Dermis blood vessel endothelial cell (primary cell): ENCODE results near the gene PRR11. TPM values are rescaled to one million over a fixed set of nuclear protein-coding genes. Genes with fewer than 3 reads are reported as not detected.
"Not testable (repeated sequence)": the region's sequence is repeated elsewhere in the genome, so short reads cannot be mapped to it uniquely, and the experiment has no call there.

ENCODE experiments used
- DNase-seq: peaks from one replicate; pipeline ENCODE4 v3.0.0; 2010
- total RNA-seq: library from RNA; depleted of rRNA; stranded (reverse); fragments of >200 nt; gene quantifications from 2 replicates; pipeline ENCODE4 v1.2.3, GENCODE V29; 2014

PRR11 gene
- total RNA-seq, 1 donor from 2014 or later = 3.2 TPM

DNA sequence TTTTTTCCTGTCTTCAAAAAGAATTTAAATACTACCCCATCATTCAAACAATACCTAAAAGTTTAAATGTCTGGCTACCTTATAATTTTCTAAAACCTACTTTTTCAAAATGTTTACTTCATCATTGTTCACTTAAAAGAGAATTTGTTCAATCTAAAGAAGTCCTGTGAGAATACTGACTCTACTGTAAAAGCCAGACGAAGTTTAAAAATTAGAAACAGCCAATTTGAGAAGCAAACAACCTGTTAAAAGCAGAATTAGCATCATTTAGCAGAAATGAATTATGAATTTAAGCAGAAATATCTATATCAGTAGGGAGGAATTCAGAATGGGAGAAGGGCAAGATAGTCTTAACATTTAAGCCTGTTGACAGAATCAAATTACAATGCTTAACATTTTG lies 2.6 kb upstream of the PRR11 start:
- no peak for DNase-seq

GRCh38 chr17:59154292-59154720 lies 1.2 kb upstream of the PRR11 start:
- peak; percentile 66 for DNase-seq

GRCh38 chr17:59154721-59155438 lies 666 bp upstream of the PRR11 start, which contains the start of gene SKA2:
SKA2 (minus strand) TSS chr17:59155186; CDS start chr17:59155163, 23 bp downstream.
- no peak for DNase-seq

GRCh38 chr17:59160157-59161025 lies 4.8 kb downstream of the PRR11 start:
- peak; percentile 24 for DNase-seq

DNA sequence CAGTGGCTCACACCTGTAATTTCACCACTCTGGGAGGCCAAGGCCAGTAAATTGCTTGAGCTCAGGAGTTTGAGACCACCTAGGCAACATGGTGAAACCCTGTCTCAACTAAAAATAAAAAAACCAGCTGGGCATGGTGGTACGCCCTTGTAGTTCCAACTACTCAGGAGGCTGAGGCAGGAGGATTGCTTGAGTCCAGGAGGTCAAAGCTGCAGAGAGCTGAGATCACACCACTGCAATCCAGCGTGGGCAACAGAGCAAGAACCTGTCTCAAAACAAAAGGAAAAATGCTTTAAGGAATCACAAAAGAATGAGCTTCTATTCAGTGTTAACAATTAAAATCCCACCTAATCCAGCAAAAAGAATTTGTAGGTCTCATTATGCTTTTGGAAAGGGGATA lies 5.9 kb downstream of the PRR11 start:
- no peak for DNase-seq

GRCh38 chr17:59165933-59166342 lies 10.4 kb downstream of the PRR11 start:
- DNase-seq = peak; percentile 78

DNA sequence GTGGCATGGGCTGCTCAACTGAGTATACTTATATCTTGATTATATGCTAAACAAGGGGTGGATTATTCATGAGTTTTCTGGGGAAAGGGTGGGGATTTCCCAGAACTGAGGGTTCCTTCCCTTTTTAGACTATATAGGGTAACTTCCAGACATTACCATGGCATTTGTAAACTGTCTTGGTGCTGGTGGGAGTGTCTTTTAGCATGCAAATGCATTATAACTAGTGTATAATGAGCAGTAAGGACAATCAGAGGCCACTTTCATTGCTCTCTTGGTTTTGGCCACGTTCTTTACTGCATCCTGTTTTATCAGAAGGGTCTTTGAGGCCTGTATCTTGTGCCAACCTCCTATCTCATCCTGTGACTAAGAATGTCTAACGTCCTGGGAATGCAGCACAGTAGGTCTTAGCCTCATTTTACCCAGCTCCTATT lies 12.0 kb downstream of the PRR11 start:
- DNase-seq = peak; percentile 48

GRCh38 chr17:59172436-59173004 lies 17.0 kb downstream of the PRR11 start:
- no peak for DNase-seq

DNA sequence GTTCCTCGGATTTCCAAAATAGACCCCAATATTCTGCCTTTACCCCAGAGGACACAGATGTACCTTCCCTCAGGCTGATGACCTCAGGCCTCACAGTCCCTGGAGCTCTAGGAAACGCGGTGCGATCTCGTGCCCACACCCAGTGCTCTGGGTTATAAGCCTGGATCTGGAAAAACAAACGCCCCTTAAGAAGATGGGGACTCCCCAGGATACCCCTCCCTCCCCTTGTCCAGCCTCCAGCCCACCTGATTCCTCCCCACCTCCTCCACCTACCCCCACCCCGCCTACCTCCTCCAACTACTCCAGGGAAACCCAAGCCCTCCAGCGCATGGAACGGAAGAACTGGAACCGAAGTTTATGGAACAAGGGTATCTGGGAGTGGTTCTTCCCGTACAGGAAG lies 19.1 kb downstream of the PRR11 start:
- no peak for DNase-seq

- DNase-seq = no peak
Measured at GRCh38 chr17:59175076-59175475, 19.5 kb downstream of the PRR11 start.

- no peak for DNase-seq
Measured at GRCh38 chr17:59178266-59178985, 22.9 kb downstream of the PRR11 start.

- DNase-seq = not testable (repeated sequence)
Measured at GRCh38 chr17:59179601-59180000, 24.1 kb downstream of the PRR11 start.

DNA sequence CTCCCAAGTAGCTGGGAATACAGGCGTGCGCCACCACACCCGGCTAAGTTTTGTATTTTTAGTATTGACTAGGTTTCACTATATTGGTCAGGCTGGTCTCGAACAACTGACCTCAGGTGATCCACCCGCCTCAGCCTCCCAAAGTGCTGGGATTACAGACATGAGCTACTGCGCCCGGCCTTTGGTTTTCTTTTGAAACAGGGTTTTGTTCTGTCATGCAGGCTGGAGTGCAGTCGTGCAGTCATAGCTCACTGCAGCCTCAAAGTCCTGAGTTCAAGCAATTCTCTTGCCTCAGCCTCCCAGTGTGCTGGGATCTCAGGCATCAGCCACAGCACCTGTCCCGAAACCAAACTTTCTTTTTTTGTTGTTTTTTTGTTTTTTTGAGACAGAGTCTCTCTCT lies 25.1 kb downstream of the PRR11 start:
- no peak for DNase-seq

- no peak for DNase-seq
Measured at GRCh38 chr17:59181481-59181880, 25.9 kb downstream of the PRR11 start.

DNA sequence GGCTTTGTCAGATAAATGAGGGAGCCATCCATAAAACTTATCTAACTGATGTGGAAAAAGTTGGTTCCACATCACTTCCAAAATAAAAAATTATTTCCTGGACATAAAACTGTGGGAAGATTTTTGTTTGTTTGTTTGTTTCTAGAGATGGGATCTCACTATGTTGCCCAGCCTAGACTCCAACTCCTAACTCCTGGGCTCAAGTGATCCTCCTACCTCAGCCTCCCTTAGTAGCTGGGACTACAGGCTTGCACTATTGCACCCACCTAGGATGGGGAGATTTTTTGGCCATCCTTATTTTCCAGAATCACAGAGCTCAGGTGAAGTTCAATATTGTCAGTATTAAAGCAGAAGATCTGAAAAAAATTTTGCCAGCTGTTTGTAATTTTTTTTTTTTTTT lies 30.5 kb downstream of the PRR11 start:
- DNase-seq = no peak

- DNase-seq = no peak
Measured at GRCh38 chr17:59186850-59187249, 31.3 kb downstream of the PRR11 start.

DNA sequence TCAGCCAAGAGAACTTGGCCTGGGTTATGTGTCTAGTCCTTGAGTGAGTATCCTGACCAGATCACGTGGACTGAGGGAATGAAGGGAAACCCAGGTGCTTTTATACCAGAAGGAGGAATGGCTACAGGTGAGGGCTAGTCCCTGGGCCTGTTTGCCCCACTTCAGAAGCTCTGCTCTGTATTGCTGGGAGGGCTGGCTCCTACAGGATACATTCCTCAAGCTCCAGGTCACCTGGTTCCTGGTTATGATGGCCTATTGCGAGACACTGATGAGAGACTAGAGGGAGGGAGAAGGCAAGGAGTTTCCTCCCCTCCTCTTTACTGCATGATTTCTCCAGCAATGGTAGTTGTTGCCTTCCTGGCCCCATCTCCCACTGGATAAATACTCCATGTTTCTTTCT lies 35.3 kb downstream of the PRR11 start:
- no peak for DNase-seq

DNA sequence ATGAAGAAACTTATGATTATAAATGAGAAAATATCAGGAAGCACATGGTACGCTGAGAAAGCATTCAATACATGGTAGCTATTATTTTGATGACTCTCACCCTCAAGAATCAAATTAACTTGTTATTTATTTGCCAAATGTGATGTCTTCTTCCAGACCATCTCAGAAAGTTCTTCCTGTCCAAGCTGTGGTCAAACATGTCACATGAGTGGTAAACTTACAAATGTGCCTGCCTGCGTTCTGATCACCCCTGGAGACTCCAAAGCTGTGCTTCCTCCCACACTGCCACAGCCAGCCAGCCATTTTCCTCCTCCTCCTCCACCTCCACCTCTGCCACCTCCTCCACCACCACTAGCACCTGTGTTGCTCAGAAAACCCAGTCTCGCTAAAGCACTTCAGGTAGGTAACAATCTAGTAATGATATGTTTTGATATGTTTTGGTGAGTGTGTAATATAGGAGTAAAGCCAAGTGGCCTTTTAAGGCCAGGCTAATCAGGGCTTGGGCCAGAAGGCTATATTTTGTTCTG lies 37.9 kb downstream of the PRR11 start:
- DNase-seq = no peak

DNA sequence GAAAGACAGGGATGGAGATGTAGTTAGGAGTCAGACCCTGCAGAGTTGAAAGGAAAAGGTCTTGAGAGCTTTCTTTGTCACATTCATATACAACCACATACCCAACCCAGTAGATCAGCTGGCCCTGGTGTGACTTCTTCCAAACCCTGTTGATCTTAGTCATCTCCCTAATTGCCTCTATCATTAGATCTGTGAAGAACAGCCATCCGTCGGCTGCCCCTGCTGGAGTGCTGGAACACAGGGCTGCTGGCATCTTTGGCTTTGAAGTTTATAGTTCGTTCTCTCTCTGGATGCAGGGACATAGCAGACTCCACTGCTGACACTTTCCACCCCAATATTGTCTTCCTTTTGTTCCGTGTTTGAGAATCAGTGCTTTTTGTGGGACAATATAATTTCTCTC lies 43.9 kb downstream of the PRR11 start:
- DNase-seq = no peak

GRCh38 chr17:59202320-59202719 lies 46.8 kb downstream of the PRR11 start:
- no peak for DNase-seq

DNA sequence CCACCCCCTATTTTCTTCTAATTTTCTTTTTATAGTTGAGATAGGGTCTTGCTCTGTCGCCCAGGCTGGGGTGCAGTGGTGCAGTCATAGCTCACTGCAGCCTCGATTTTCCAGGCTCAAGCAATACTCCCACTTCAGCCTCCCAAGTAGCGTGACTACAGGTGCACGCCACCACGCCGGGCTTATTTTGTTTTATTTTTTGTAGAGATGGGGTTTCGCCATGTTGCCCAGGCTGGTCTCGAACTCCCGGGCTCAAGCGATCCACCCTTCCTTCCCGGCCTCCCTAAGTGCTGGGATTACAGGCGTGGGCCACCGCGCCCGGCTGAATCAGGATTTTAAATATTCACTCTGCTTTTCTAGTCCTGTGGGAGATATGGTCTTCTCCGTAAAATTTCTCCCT lies 63.8 kb downstream of the PRR11 start:
- DNase-seq = no peak

- peak; percentile 5 for DNase-seq
Measured at GRCh38 chr17:59219992-59220327, 64.4 kb downstream of the PRR11 start.
